Measurements from ENCODE around the gene UNC5C. TPM values are rescaled to one million over a fixed set of nuclear protein-coding genes. Genes with fewer than 3 reads are reported as not detected.
A peak's percentile ranks its signal among the peaks of the same experiment; 100 is the strongest.

UNC5C gene
- total RNA-seq, 1 experiment from 2014 or later = 8.2 TPM

GRCh38 chr4:95129821-95130311 lies 418.9 kb downstream of the UNC5C start:
- TF ChIP-seq POLR2AphosphoS5 (IDR thresholded peaks at IDR 0.05; ENCODE audit: low read depth, low read length) (no peak), TCF7L2 (IDR thresholded peaks at IDR 0.05; ENCODE audit: low read depth, low read length) (no peak), REST (IDR thresholded peaks at IDR 0.05; ENCODE audit: insufficient read depth in 1 of 2, low read depth in 2 of 2, low read length in 1 of 2) (no peak), SIN3A (IDR thresholded peaks at IDR 0.05; ENCODE audit: borderline replicate concordance, insufficient read depth, low read depth, low read length) (no peak), CTCF (IDR thresholded peaks at IDR 0.05) (no peak)
- no TSS peak for BruUV-seq (replicated peaks)
- ChIA-PET POLR2A (no interaction called here), CTCF (no interaction called here)
- intact Hi-C loops (cut with micrococcal nuclease; ENCODE audit: unreplicated experiment) = loop anchor here (10.0 kb wide), 1 partner anchor 505 kb away; no protein-coding TSS in a partner anchor
- in situ Hi-C loops (cut with HindIII; ENCODE audit: low pct_unique_long_range_greater_than_20kb, low sequenced_read_pairs) = no loop called here
- ATAC-seq = no peak
- H3K9me3 ChIP-seq (ENCODE audit: control insufficient read depth, insufficient read depth, low read depth, low read length) = no peaks in the 10 kb centered on the region
- peak; percentile 30 for DNase-seq (ENCODE audit: low read depth, low spot score)
- no peak overlapping the region for H3K4me3 ChIP-seq (ENCODE audit: low read depth in 2 of 2, low read length in 2 of 2)
- H3K4me1 ChIP-seq (ENCODE audit: control insufficient read depth, insufficient read depth, low read length) = no peaks in the 10 kb centered on the region
- no peaks in the 10 kb centered on the region for H3K36me3 ChIP-seq (ENCODE audit: control insufficient read depth, insufficient read depth, low read length)
- H3K27me3 ChIP-seq (ENCODE audit: control insufficient read depth, insufficient read depth, low read length) = no peaks in the 10 kb centered on the region
- no peak overlapping the region for H3K27ac ChIP-seq (ENCODE audit: low read length)

- no peak for DNase-seq (ENCODE audit: low read depth, low spot score)
- Histone ChIP-seq H3K4me3 (ENCODE audit: low read depth in 2 of 2, low read length in 2 of 2) (no peak overlapping the region), H3K4me1 (ENCODE audit: control insufficient read depth, insufficient read depth, low read length) (no peaks in the 10 kb centered on the region), H3K36me3 (ENCODE audit: control insufficient read depth, insufficient read depth, low read length) (no peaks in the 10 kb centered on the region), H3K27ac (ENCODE audit: low read length) (no peak overlapping the region), H3K9me3 (ENCODE audit: control insufficient read depth, insufficient read depth, low read depth, low read length) (no peaks in the 10 kb centered on the region), H3K27me3 (ENCODE audit: control insufficient read depth, insufficient read depth, low read length) (no peaks in the 10 kb centered on the region)
- CTCF ChIA-PET = no interaction called here
- TF ChIP-seq POLR2AphosphoS5 (IDR thresholded peaks at IDR 0.05; ENCODE audit: low read depth, low read length) (no peak), REST (IDR thresholded peaks at IDR 0.05; ENCODE audit: insufficient read depth in 1 of 2, low read depth in 2 of 2, low read length in 1 of 2) (no peak), TCF7L2 (IDR thresholded peaks at IDR 0.05; ENCODE audit: low read depth, low read length) (no peak), SIN3A (IDR thresholded peaks at IDR 0.05; ENCODE audit: borderline replicate concordance, insufficient read depth, low read depth, low read length) (no peak), CTCF (IDR thresholded peaks at IDR 0.05) (no peak)
- intact Hi-C loops (cut with micrococcal nuclease; ENCODE audit: unreplicated experiment) = loop anchor here (10.0 kb wide), 1 partner anchor 504 kb away; no protein-coding TSS in a partner anchor
- in situ Hi-C loops (cut with HindIII; ENCODE audit: low pct_unique_long_range_greater_than_20kb, low sequenced_read_pairs) = no loop called here
- no peak for ATAC-seq
- BruUV-seq (replicated peaks) = no TSS peak
- POLR2A ChIA-PET = no interaction called here
These were observed 419.7 kb downstream of the UNC5C start for GRCh38 chr4:95129031-95129430.

Data from Panc1 (cell line).